ENCODE results near the gene TBX15.

The TBX15 gene

DNA sequence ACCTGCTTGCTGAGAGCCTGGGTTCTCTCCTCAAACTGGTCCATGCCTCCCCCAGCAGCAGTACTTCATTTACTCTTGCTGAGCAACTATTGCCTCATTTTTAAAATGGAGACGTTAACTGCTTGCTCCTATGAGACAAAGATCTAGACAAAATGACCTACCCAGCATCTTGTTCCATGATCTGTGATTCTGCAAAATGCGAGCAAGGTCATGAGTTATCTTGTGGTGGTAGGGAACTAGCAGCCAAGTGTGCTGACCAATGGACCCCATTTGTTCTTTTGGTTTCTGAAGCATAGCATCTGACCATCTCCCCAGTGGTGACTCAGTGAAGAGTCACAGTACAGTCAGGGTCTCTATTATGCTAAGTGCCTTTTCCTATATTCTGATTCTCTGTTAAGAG is 40.4 kb downstream of the TBX15 start:
- no peak for DNase-seq
- H3K4me1 ChIP-seq (ENCODE audit: control insufficient read depth, insufficient read depth, low read length, poor library complexity, severe bottlenecking) = no peaks in the 10 kb centered on the region
- no peak overlapping the region for H3K27ac ChIP-seq (ENCODE audit: insufficient read depth, low read length, poor library complexity, severe bottlenecking)

GRCh38 chr1:118947003-118947765 is 41.0 kb downstream of the TBX15 start:
- Histone ChIP-seq H3K4me3 (ENCODE audit: insufficient read depth, low read depth, low read length, poor library complexity, severe bottlenecking) (no peak overlapping the region), H3K4me1 (ENCODE audit: control insufficient read depth, insufficient read depth, low read length, poor library complexity, severe bottlenecking) (no peaks in the 10 kb centered on the region), H3K9me3 (ENCODE audit: control insufficient read depth, low read length) (no peaks in the 10 kb centered on the region), H3K27ac (ENCODE audit: insufficient read depth, low read length, poor library complexity, severe bottlenecking) (no peak overlapping the region), H3K36me3 (ENCODE audit: control insufficient read depth, insufficient read depth, low read length) (no peaks in the 10 kb centered on the region), H3K27me3 (replicated peaks; ENCODE audit: control insufficient read depth, insufficient read depth, low read length, poor library complexity, severe bottlenecking) (no peaks in the 10 kb centered on the region)
- DNase-seq = no peak

More for the DNA sequence above, 40.4 kb downstream of the TBX15 start:
- no peaks in the 10 kb centered on the region for H3K9me3 ChIP-seq (ENCODE audit: control insufficient read depth, low read length)
- H3K36me3 ChIP-seq (ENCODE audit: control insufficient read depth, insufficient read depth, low read length) = no peaks in the 10 kb centered on the region
- H3K27me3 ChIP-seq (replicated peaks; ENCODE audit: control insufficient read depth, insufficient read depth, low read length, poor library complexity, severe bottlenecking) = no peaks in the 10 kb centered on the region
- H3K4me3 ChIP-seq (ENCODE audit: insufficient read depth, low read depth, low read length, poor library complexity, severe bottlenecking) = no peak overlapping the region

DNA sequence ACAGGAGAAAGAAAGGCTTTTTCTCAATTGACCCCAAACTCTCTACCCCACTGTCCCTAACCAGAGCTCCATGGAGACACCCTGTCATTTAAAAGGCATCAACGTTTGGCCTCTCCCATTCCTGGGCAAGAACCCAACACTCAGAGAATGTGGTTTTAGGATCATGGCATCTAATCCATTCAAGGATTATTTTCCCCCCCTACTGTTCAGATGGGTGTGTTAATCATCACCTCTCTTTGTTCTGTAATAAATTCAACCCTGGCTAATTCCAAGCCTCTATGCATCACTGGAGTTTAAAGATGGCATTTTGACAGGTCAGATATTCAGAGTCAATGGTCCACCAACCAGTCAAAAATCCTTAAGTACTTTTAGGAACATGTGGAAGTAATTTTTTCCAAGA is 42.7 kb downstream of the TBX15 start:
- no peaks in the 10 kb centered on the region for H3K4me1 ChIP-seq (ENCODE audit: control insufficient read depth, insufficient read depth, low read length, poor library complexity, severe bottlenecking)
- no peaks in the 10 kb centered on the region for H3K27me3 ChIP-seq (replicated peaks; ENCODE audit: control insufficient read depth, insufficient read depth, low read length, poor library complexity, severe bottlenecking)
- H3K4me3 ChIP-seq (ENCODE audit: insufficient read depth, low read depth, low read length, poor library complexity, severe bottlenecking) = no peak overlapping the region
- DNase-seq = no peak
- H3K27ac ChIP-seq (ENCODE audit: insufficient read depth, low read length, poor library complexity, severe bottlenecking) = no peak overlapping the region
- no peaks in the 10 kb centered on the region for H3K36me3 ChIP-seq (ENCODE audit: control insufficient read depth, insufficient read depth, low read length)
- no peaks in the 10 kb centered on the region for H3K9me3 ChIP-seq (ENCODE audit: control insufficient read depth, low read length)

DNA sequence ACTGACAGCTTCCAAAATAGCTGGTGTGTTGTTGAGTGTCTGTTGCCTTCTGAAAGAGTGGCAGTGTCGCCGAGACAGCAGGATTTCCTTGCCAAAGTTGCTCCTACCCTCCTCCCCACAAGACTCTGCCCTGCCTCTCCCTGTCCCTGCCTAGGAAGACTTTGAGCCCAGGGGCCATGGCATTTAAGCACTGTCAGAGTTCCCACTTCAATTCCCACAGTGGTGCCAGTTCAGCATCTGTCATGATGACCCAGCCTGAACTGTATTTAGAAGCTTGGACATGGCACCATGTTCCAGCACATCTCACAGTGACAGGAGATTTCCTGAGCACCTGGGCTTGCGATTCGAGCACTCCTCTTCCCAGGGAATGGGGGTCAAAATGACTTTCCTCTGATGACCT is 43.6 kb downstream of the TBX15 start:
- no peaks in the 10 kb centered on the region for H3K4me1 ChIP-seq (ENCODE audit: control insufficient read depth, insufficient read depth, low read length, poor library complexity, severe bottlenecking)
- H3K27me3 ChIP-seq (replicated peaks; ENCODE audit: control insufficient read depth, insufficient read depth, low read length, poor library complexity, severe bottlenecking) = no peaks in the 10 kb centered on the region
- no peak for DNase-seq
- H3K36me3 ChIP-seq (ENCODE audit: control insufficient read depth, insufficient read depth, low read length) = no peaks in the 10 kb centered on the region
- no peaks in the 10 kb centered on the region for H3K9me3 ChIP-seq (ENCODE audit: control insufficient read depth, low read length)
- H3K27ac ChIP-seq (ENCODE audit: insufficient read depth, low read length, poor library complexity, severe bottlenecking) = no peak overlapping the region
- no peak overlapping the region for H3K4me3 ChIP-seq (ENCODE audit: insufficient read depth, low read depth, low read length, poor library complexity, severe bottlenecking)

GRCh38 chr1:118944133-118944532 is 44.0 kb downstream of the TBX15 start:
- no peak for DNase-seq
- no peak overlapping the region for H3K4me3 ChIP-seq (ENCODE audit: insufficient read depth, low read depth, low read length, poor library complexity, severe bottlenecking)
- H3K27me3 ChIP-seq (replicated peaks; ENCODE audit: control insufficient read depth, insufficient read depth, low read length, poor library complexity, severe bottlenecking) = no peaks in the 10 kb centered on the region
- no peaks in the 10 kb centered on the region for H3K4me1 ChIP-seq (ENCODE audit: control insufficient read depth, insufficient read depth, low read length, poor library complexity, severe bottlenecking)
- no peaks in the 10 kb centered on the region for H3K36me3 ChIP-seq (ENCODE audit: control insufficient read depth, insufficient read depth, low read length)
- no peak overlapping the region for H3K27ac ChIP-seq (ENCODE audit: insufficient read depth, low read length, poor library complexity, severe bottlenecking)
- no peaks in the 10 kb centered on the region for H3K9me3 ChIP-seq (ENCODE audit: control insufficient read depth, low read length)

DNA sequence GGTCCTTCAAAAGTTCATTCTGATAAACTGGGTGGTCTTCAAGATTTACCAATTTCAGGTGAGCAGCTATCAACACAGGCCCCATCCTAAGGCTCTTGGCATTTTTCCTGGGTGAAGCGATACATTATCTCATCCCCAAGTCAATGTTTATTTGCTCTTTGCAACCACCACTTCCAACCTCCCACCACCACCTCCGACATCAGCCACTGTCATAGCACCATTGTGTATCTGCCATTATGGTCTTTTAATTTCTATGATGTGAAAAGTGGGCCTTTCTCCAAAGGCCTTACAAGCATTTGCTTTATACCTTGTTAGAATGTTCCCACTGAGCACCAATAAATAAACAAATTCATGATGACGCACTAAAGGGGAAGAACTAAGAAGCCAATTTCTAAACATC is 47.2 kb downstream of the TBX15 start:
- Histone ChIP-seq H3K36me3 (ENCODE audit: control insufficient read depth, insufficient read depth, low read length) (no peaks in the 10 kb centered on the region), H3K27ac (ENCODE audit: insufficient read depth, low read length, poor library complexity, severe bottlenecking) (no peak overlapping the region), H3K27me3 (replicated peaks; ENCODE audit: control insufficient read depth, insufficient read depth, low read length, poor library complexity, severe bottlenecking) (no peaks in the 10 kb centered on the region), H3K4me1 (ENCODE audit: control insufficient read depth, insufficient read depth, low read length, poor library complexity, severe bottlenecking) (no peaks in the 10 kb centered on the region), H3K4me3 (ENCODE audit: insufficient read depth, low read depth, low read length, poor library complexity, severe bottlenecking) (no peak overlapping the region), H3K9me3 (ENCODE audit: control insufficient read depth, low read length) (no peaks in the 10 kb centered on the region)
- no peak for DNase-seq

GRCh38 chr1:118937413-118938072 is 50.6 kb downstream of the TBX15 start:
- DNase-seq = no peak
- no peak overlapping the region for H3K27ac ChIP-seq (ENCODE audit: insufficient read depth, low read length, poor library complexity, severe bottlenecking)
- no peaks in the 10 kb centered on the region for H3K4me1 ChIP-seq (ENCODE audit: control insufficient read depth, insufficient read depth, low read length, poor library complexity, severe bottlenecking)
- no peak overlapping the region for H3K4me3 ChIP-seq (ENCODE audit: insufficient read depth, low read depth, low read length, poor library complexity, severe bottlenecking)
- H3K36me3 ChIP-seq (ENCODE audit: control insufficient read depth, insufficient read depth, low read length) = no peaks in the 10 kb centered on the region
- H3K27me3 ChIP-seq (replicated peaks; ENCODE audit: control insufficient read depth, insufficient read depth, low read length, poor library complexity, severe bottlenecking) = no peaks in the 10 kb centered on the region
- H3K9me3 ChIP-seq (ENCODE audit: control insufficient read depth, low read length) = no peaks in the 10 kb centered on the region

DNA sequence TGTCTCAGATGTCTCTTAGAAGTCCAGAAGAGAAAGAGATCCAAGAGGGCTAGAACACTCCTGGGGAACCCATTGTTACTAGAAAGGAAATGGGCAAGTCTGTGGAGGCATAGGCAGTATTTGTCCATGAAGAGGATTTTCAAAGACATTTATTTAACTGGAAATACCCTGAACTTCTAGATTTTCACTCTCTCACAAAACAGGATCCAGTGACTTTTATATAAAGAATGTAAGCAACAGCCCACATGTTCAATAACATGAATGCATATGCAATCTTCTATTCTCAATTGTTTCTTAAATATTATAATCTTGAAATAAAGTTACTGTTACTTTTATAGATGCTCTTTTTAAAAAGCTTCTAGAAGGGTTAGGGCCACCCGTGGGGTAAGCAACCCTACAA is 53.4 kb downstream of the TBX15 start:
- Histone ChIP-seq H3K27me3 (replicated peaks; ENCODE audit: control insufficient read depth, insufficient read depth, low read length, poor library complexity, severe bottlenecking) (no peaks in the 10 kb centered on the region), H3K4me1 (ENCODE audit: control insufficient read depth, insufficient read depth, low read length, poor library complexity, severe bottlenecking) (no peaks in the 10 kb centered on the region), H3K4me3 (ENCODE audit: insufficient read depth, low read depth, low read length, poor library complexity, severe bottlenecking) (no peak overlapping the region), H3K9me3 (ENCODE audit: control insufficient read depth, low read length) (no peaks in the 10 kb centered on the region), H3K27ac (ENCODE audit: insufficient read depth, low read length, poor library complexity, severe bottlenecking) (no peak overlapping the region), H3K36me3 (ENCODE audit: control insufficient read depth, insufficient read depth, low read length) (no peaks in the 10 kb centered on the region)
- no peak for DNase-seq

DNA sequence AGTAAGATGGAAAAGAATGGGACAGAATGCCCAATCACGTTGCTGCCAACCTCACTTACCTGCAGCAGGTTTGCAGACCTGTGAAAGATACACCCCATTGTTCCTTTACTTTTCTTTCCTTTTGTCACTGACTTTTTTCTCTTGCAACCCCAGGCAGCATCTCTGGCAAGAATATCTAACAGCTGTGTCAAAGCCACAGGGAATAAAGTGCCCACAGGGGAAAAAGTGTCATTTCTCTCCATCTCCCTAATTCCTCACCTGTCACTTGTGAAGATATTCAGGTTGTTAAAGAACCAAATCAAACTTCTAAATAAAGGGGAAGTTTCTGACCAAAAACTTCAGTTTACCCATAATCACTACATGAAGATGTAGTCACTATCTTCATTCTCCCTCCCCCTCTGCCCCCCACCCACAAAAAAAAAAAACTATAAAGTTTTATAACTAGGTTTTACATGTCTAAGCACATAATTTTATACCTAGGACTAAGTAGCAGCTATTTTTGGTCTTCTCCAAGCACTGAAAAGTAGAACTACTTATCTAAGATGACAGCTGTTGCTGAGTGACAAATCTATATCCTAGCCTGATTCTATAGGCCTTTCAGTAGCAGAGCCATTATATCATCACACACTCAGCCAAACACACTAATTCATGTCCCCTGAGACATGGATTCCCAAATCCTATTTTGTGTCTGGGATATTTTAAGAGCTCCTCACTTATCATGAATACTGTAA is 54.9 kb downstream of the TBX15 start:
- H3K27ac ChIP-seq (ENCODE audit: insufficient read depth, low read length, poor library complexity, severe bottlenecking) = no peak overlapping the region
- no peaks in the 10 kb centered on the region for H3K27me3 ChIP-seq (replicated peaks; ENCODE audit: control insufficient read depth, insufficient read depth, low read length, poor library complexity, severe bottlenecking)
- no peaks in the 10 kb centered on the region for H3K4me1 ChIP-seq (ENCODE audit: control insufficient read depth, insufficient read depth, low read length, poor library complexity, severe bottlenecking)
- H3K36me3 ChIP-seq (ENCODE audit: control insufficient read depth, insufficient read depth, low read length) = no peaks in the 10 kb centered on the region
- DNase-seq = no peak
- no peaks in the 10 kb centered on the region for H3K9me3 ChIP-seq (ENCODE audit: control insufficient read depth, low read length)
- H3K4me3 ChIP-seq (ENCODE audit: insufficient read depth, low read depth, low read length, poor library complexity, severe bottlenecking) = no peak overlapping the region

DNA sequence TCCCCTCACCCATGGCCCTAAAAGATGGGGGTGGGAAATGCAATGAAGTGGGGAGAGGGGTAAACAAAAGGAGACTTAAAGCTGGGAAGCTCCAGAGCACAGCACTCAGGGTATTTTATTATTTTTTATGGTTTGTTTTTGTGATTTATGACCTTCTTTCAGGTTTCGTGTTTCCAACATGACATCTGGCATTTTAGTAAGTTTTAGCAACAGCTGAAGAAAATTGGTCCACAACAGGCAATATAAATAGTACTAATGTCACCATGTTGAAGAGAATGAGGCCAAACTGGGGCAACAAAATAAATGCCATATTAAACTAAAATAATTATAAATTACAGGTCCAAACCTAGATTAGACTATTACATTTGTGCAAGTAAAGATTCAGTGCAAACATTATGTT is 56.3 kb downstream of the TBX15 start:
- DNase-seq = no peak
- Histone ChIP-seq H3K4me3 (ENCODE audit: insufficient read depth, low read depth, low read length, poor library complexity, severe bottlenecking) (no peak overlapping the region), H3K27me3 (replicated peaks; ENCODE audit: control insufficient read depth, insufficient read depth, low read length, poor library complexity, severe bottlenecking) (no peaks in the 10 kb centered on the region), H3K27ac (ENCODE audit: insufficient read depth, low read length, poor library complexity, severe bottlenecking) (no peak overlapping the region), H3K4me1 (ENCODE audit: control insufficient read depth, insufficient read depth, low read length, poor library complexity, severe bottlenecking) (no peaks in the 10 kb centered on the region), H3K36me3 (ENCODE audit: control insufficient read depth, insufficient read depth, low read length) (no peaks in the 10 kb centered on the region), H3K9me3 (ENCODE audit: control insufficient read depth, low read length) (no peaks in the 10 kb centered on the region)

Data from effector memory CD4-positive, alpha-beta T cell (primary cell).